NCI-H146 (cell line): ENCODE results near the gene SLC6A6.
"Not testable (repeated sequence)": the region's sequence is repeated elsewhere in the genome, so short reads cannot be mapped to it uniquely, and the experiment has no call there.

Experiments
- DNase-seq: peaks from one replicate; lab custom pipeline; 2025; lab: John Stamatoyannopoulos, UW

Gene SLC6A6

GRCh38 chr3:14437705-14438104 lies 35.3 kb downstream of the SLC6A6 start:
- DNase-seq, result not testable (repeated sequence)

- no peak for DNase-seq
Observed at GRCh38 chr3:14438262-14438661, 35.9 kb downstream of the SLC6A6 start.

- DNase-seq, result no peak
Observed at GRCh38 chr3:14438929-14439328, 36.5 kb downstream of the SLC6A6 start.

- peak; percentile 95 for DNase-seq
Observed at GRCh38 chr3:14439501-14440167, 37.2 kb downstream of the SLC6A6 start.

GRCh38 chr3:14440168-14440518 lies 37.7 kb downstream of the SLC6A6 start:
- DNase-seq, result peak; percentile 40

GRCh38 chr3:14440531-14441239 lies 38.3 kb downstream of the SLC6A6 start:
- peak; percentile 14 for DNase-seq

GRCh38 chr3:14441240-14441919 lies 39.0 kb downstream of the SLC6A6 start:
- DNase-seq, result no peak

- no peak for DNase-seq
Observed at GRCh38 chr3:14441920-14442300, 39.5 kb downstream of the SLC6A6 start.

GRCh38 chr3:14444380-14444779 lies 42.0 kb downstream of the SLC6A6 start:
- DNase-seq, result no peak

GRCh38 chr3:14445773-14446172 lies 43.4 kb downstream of the SLC6A6 start:
- DNase-seq, result no peak

- DNase-seq, result no peak
Observed at GRCh38 chr3:14446988-14447570, 44.7 kb downstream of the SLC6A6 start.

- DNase-seq, result no peak
Observed at GRCh38 chr3:14448063-14448462, 45.7 kb downstream of the SLC6A6 start.

- no peak for DNase-seq
Observed at GRCh38 chr3:14448756-14449727, 46.6 kb downstream of the SLC6A6 start.

GRCh38 chr3:14450506-14450905 lies 48.1 kb downstream of the SLC6A6 start:
- no peak for DNase-seq

GRCh38 chr3:14450922-14451606 lies 48.7 kb downstream of the SLC6A6 start:
- DNase-seq, result no peak

GRCh38 chr3:14451844-14452739 lies 49.7 kb downstream of the SLC6A6 start:
- DNase-seq, result peak; percentile 22

- DNase-seq, result peak; percentile 92
Observed at GRCh38 chr3:14452740-14453710, 50.6 kb downstream of the SLC6A6 start.

- DNase-seq, result no peak
Observed at GRCh38 chr3:14453876-14454638, 51.7 kb downstream of the SLC6A6 start.
